ENCODE measurements around the gene C1QTNF8. TPM values are rescaled to one million over a fixed set of nuclear protein-coding genes. Genes with fewer than 3 reads are reported as not detected.

The C1QTNF8 gene
- total RNA-seq, 1 donor from 2014 or later: not detected

GRCh38 chr16:1045310-1045992, 50.6 kb downstream of the C1QTNF8 start:
- TF ChIP-seq CTCF (IDR thresholded peaks at IDR 0.05; ENCODE audit: borderline replicate concordance): no peak
- H3K9me3 ChIP-seq (replicated peaks): peaks cover 9% of the 10 kb centered on the region
- H3K27me3 ChIP-seq (ENCODE audit: low read depth): peaks cover 90% of the 10 kb centered on the region
- no peak overlapping the region for H3K27ac ChIP-seq (replicated peaks)
- DNase-seq: no peak
- no peaks in the 10 kb centered on the region for H3K36me3 ChIP-seq
- H3K4me1 ChIP-seq: peaks cover 35% of the 10 kb centered on the region
- intact Hi-C loops (cut with micrococcal nuclease): no loop called here
- no peak overlapping the region for H3K4me3 ChIP-seq

- no peaks in the 10 kb centered on the region for H3K36me3 ChIP-seq
- intact Hi-C loops (cut with micrococcal nuclease): no loop called here
- H3K4me1 ChIP-seq: peaks cover 35% of the 10 kb centered on the region
- H3K27ac ChIP-seq (replicated peaks): no peak overlapping the region
- no peak overlapping the region for H3K4me3 ChIP-seq
- TF ChIP-seq CTCF (IDR thresholded peaks at IDR 0.05; ENCODE audit: borderline replicate concordance): no peak
- peaks cover 90% of the 10 kb centered on the region for H3K27me3 ChIP-seq (ENCODE audit: low read depth)
- DNase-seq: no peak
- H3K9me3 ChIP-seq (replicated peaks): peaks cover 9% of the 10 kb centered on the region
These were observed 51.4 kb downstream of the C1QTNF8 start for GRCh38 chr16:1044460-1045309.

GRCh38 chr16:1043881-1044451, 52.1 kb downstream of the C1QTNF8 start:
- no peak overlapping the region for H3K4me3 ChIP-seq
- H3K9me3 ChIP-seq (replicated peaks): peaks cover 9% of the 10 kb centered on the region
- H3K27ac ChIP-seq (replicated peaks): no peak overlapping the region
- peaks cover 35% of the 10 kb centered on the region for H3K4me1 ChIP-seq
- no peak for TF ChIP-seq CTCF (IDR thresholded peaks at IDR 0.05; ENCODE audit: borderline replicate concordance)
- DNase-seq: no peak
- H3K36me3 ChIP-seq: no peaks in the 10 kb centered on the region
- H3K27me3 ChIP-seq (ENCODE audit: low read depth): peaks cover 90% of the 10 kb centered on the region
- intact Hi-C loops (cut with micrococcal nuclease): no loop called here

DNA sequence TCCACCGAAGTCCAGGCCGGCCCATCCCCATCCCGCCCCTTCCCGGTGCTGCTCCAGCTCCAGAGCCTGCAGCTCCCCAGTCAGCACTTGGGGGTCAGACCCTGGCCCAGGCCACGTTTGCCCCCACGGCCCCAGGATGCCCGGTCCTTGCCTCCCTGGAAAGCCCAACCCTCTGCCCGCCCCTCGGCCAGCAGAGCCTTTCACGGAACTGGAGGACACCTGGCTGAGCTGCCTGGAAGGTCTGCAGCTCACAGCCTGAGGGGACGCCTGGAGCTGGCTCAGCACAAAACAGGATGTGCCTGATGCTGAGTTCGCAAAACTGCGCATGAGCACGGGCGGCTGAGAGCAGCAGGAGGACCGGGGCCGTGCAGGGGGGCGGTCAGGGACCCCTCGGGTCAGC, 53.2 kb downstream of the C1QTNF8 start:
- no peak overlapping the region for H3K4me3 ChIP-seq
- peaks cover 90% of the 10 kb centered on the region for H3K27me3 ChIP-seq (ENCODE audit: low read depth)
- DNase-seq: no peak
- TF ChIP-seq CTCF (IDR thresholded peaks at IDR 0.05; ENCODE audit: borderline replicate concordance): no peak
- peaks cover 9% of the 10 kb centered on the region for H3K9me3 ChIP-seq (replicated peaks)
- H3K4me1 ChIP-seq: peaks cover 26% of the 10 kb centered on the region
- no peaks in the 10 kb centered on the region for H3K36me3 ChIP-seq
- intact Hi-C loops (cut with micrococcal nuclease): no loop called here
- H3K27ac ChIP-seq (replicated peaks): no peak overlapping the region

- Histone ChIP-seq H3K4me1 (peaks cover 24% of the 10 kb centered on the region), H3K36me3 (no peaks in the 10 kb centered on the region), H3K27me3 (ENCODE audit: low read depth) (peaks cover 90% of the 10 kb centered on the region), H3K27ac (replicated peaks) (no peak overlapping the region), H3K9me3 (replicated peaks) (peaks cover 9% of the 10 kb centered on the region), H3K4me3 (no peak overlapping the region)
- DNase-seq: no peak
- intact Hi-C loops (cut with micrococcal nuclease): no loop called here
- no peak for TF ChIP-seq CTCF (IDR thresholded peaks at IDR 0.05; ENCODE audit: borderline replicate concordance)
These were observed 53.8 kb downstream of the C1QTNF8 start for GRCh38 chr16:1042049-1042744.

All from left ventricle myocardium inferior (tissue), 1 donor.